ENCODE measurements around the gene LIPA. TPM values are rescaled to one million over a fixed set of nuclear protein-coding genes. Genes with fewer than 3 reads are reported as not detected.

The LIPA gene
- total RNA-seq (2021): 32.9 to 47.3 TPM (median 37.8 TPM) in 3 replicates
- percentile 48 among the genes with signal in this experiment for Bru-seq, nascent RNA
- long read RNA-seq, experiment 1, transcript LIPA-202 (10 exons, 2,782 nt): major isoform, 175 of 206 reads
- long read RNA-seq, experiment 1, partial matches to known transcripts: 18 of 206 reads
- long read RNA-seq, experiment 1, other reads (novel, unspliced or antisense): 12 of 206 reads
- long read RNA-seq, experiment 2, transcript LIPA-202 (10 exons, 2,782 nt): major isoform, 23 of 72 reads
- long read RNA-seq, experiment 2, partial matches to known transcripts: 32 of 72 reads
- long read RNA-seq, experiment 2, other reads (novel, unspliced or antisense): 16 of 72 reads
- long read RNA-seq, experiment 3, transcript LIPA-202 (10 exons, 2,782 nt): major isoform, 61 of 79 reads
- long read RNA-seq, experiment 3, partial matches to known transcripts: 8 of 79 reads
- long read RNA-seq, experiment 3, other reads (novel, unspliced or antisense): 10 of 79 reads

GRCh38 chr10:89251409-89252224 is at the start of gene LIPA:
LIPA (minus strand) TSS chr10:89251775; CDS start chr10:89247648, 4,127 bp downstream.
- Mint-ChIP-seq H3K36me3 (peaks cover 30% of the 10 kb centered on the region), H3K27me3 (ENCODE audit: low read depth) (peaks cover 9% of the 10 kb centered on the region; the same call in 1 of the 2 replicates), H3K4me3 (peak within 1 kb of the TSS; percentile 79), H3K9me3 (peaks cover 32% of the 10 kb centered on the region), H3K27ac (no peak within 1 kb of the TSS), H3K4me1 (peaks cover 8% of the 10 kb centered on the region)
- ChIA-PET POLR2A (no interaction called here), CTCF (interaction anchor here (0.6 to 2.5 kb wide), 12 partner anchors 9 to 523 kb away, joined by 3 to 15 read pairs (median 5); partner anchors contain the start of gene CH25H)
- DNase-seq (ENCODE audit: low spot score) (peak; percentile 96), ATAC-seq (peak; percentile 99)
- no peak for TF ChIP-seq HMGA2 (CRISPR knock-in tag; IDR thresholded peaks at IDR 0.05)
- TF ChIP-seq, protein P1, sequence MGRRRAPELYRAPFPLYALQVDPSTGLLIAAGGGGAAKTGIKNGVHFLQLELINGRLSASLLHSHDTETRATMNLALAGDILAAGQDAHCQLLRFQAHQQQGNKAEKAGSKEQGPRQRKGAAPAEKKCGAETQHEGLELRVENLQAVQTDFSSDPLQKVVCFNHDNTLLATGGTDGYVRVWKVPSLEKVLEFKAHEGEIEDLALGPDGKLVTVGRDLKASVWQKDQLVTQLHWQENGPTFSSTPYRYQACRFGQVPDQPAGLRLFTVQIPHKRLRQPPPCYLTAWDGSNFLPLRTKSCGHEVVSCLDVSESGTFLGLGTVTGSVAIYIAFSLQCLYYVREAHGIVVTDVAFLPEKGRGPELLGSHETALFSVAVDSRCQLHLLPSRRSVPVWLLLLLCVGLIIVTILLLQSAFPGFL (CRISPR knock-in tag; IDR thresholded peaks at IDR 0.05; ENCODE audit: borderline replicate concordance): no peak
- TF ChIP-seq ZNF138 (CRISPR knock-in tag; conservative IDR thresholded peaks at IDR 0.05): no peak
- peak; percentile 70; the same call in 1 of the 2 replicates for TF ChIP-seq FOXP4 (CRISPR knock-in tag; IDR thresholded peaks at IDR 0.05)
- TF ChIP-seq NFYB (CRISPR knock-in tag; conservative IDR thresholded peaks at IDR 0.05; ENCODE audit: low read depth): peak; percentile 73
- TF ChIP-seq, protein P2, sequence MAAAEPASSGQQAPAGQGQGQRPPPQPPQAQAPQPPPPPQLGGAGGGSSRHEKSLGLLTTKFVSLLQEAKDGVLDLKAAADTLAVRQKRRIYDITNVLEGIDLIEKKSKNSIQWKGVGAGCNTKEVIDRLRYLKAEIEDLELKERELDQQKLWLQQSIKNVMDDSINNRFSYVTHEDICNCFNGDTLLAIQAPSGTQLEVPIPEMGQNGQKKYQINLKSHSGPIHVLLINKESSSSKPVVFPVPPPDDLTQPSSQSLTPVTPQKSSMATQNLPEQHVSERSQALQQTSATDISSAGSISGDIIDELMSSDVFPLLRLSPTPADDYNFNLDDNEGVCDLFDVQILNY (CRISPR knock-in tag; IDR thresholded peaks at IDR 0.05): no peak
- TF ChIP-seq, protein P3, sequence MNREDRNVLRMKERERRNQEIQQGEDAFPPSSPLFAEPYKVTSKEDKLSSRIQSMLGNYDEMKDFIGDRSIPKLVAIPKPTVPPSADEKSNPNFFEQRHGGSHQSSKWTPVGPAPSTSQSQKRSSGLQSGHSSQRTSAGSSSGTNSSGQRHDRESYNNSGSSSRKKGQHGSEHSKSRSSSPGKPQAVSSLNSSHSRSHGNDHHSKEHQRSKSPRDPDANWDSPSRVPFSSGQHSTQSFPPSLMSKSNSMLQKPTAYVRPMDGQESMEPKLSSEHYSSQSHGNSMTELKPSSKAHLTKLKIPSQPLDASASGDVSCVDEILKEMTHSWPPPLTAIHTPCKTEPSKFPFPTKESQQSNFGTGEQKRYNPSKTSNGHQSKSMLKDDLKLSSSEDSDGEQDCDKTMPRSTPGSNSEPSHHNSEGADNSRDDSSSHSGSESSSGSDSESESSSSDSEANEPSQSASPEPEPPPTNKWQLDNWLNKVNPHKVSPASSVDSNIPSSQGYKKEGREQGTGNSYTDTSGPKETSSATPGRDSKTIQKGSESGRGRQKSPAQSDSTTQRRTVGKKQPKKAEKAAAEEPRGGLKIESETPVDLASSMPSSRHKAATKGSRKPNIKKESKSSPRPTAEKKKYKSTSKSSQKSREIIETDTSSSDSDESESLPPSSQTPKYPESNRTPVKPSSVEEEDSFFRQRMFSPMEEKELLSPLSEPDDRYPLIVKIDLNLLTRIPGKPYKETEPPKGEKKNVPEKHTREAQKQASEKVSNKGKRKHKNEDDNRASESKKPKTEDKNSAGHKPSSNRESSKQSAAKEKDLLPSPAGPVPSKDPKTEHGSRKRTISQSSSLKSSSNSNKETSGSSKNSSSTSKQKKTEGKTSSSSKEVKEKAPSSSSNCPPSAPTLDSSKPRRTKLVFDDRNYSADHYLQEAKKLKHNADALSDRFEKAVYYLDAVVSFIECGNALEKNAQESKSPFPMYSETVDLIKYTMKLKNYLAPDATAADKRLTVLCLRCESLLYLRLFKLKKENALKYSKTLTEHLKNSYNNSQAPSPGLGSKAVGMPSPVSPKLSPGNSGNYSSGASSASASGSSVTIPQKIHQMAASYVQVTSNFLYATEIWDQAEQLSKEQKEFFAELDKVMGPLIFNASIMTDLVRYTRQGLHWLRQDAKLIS (CRISPR knock-in tag; IDR thresholded peaks at IDR 0.05; ENCODE audit: borderline replicate concordance): 0 out of 2 replicates have a peak, but pooled peaks have one; percentile 68
- TF ChIP-seq ZNF281 (CRISPR knock-in tag; IDR thresholded peaks at IDR 0.05): 0 out of 2 replicates have a peak, but pooled peaks have one; percentile 52
- TF ChIP-seq ATF3 (CRISPR knock-in tag; conservative IDR thresholded peaks at IDR 0.05): no peak
- no peak for TF ChIP-seq ATF1 (CRISPR knock-in tag; IDR thresholded peaks at IDR 0.05)
- TF ChIP-seq NFATC4 (CRISPR knock-in tag; IDR thresholded peaks at IDR 0.05): no peak
- TF ChIP-seq, protein P4, sequence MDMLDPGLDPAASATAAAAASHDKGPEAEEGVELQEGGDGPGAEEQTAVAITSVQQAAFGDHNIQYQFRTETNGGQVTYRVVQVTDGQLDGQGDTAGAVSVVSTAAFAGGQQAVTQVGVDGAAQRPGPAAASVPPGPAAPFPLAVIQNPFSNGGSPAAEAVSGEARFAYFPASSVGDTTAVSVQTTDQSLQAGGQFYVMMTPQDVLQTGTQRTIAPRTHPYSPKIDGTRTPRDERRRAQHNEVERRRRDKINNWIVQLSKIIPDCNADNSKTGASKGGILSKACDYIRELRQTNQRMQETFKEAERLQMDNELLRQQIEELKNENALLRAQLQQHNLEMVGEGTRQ (CRISPR knock-in tag; IDR thresholded peaks at IDR 0.05): no peak
- TF ChIP-seq ZNF219 (CRISPR knock-in tag; IDR thresholded peaks at IDR 0.05; ENCODE audit: borderline replicate concordance): no peak
- TF ChIP-seq SMAD3 (CRISPR knock-in tag; IDR thresholded peaks at IDR 0.05; ENCODE audit: borderline replicate concordance): peak; percentile 41; the same call in 1 of the 2 replicates
- no peak for TF ChIP-seq EMX1 (CRISPR knock-in tag; IDR thresholded peaks at IDR 0.05)
- TF ChIP-seq JUN (CRISPR knock-in tag; IDR thresholded peaks at IDR 0.05): no peak
- TF ChIP-seq SOX15 (CRISPR knock-in tag; IDR thresholded peaks at IDR 0.05): no peak
- TF ChIP-seq PRRX2 (CRISPR knock-in tag; IDR thresholded peaks at IDR 0.05): no peak
- no peak for TF ChIP-seq NFE2L1 (CRISPR knock-in tag; IDR thresholded peaks at IDR 0.05)
- no peak for TF ChIP-seq ZNF121 (CRISPR knock-in tag; IDR thresholded peaks at IDR 0.05)
- TF ChIP-seq ATF2 (CRISPR knock-in tag; IDR thresholded peaks at IDR 0.05; ENCODE audit: borderline replicate concordance, low read depth): no peak
- no peak for TF ChIP-seq SMAD4 (CRISPR knock-in tag; IDR thresholded peaks at IDR 0.05)
